GM13977 (cell line): ENCODE results near the gene SRPRA.
"Not testable (repeated sequence)": the region's sequence is repeated elsewhere in the genome, so short reads cannot be mapped to it uniquely, and the experiment has no call there.

Source experiments
- DNase-seq: peaks from one replicate; pipeline ENCODE4 v3.0.0; 2012; ENCODE audit warnings: low spot score
- in situ Hi-C: fragments of 300-500 bp; cut with MboI; formaldehyde crosslinking; loops from one replicate; pipeline ENCODE4 v1.12.0; 2022; ENCODE audit warnings: low sequenced_read_pairs, low pct_unique_long_range_greater_than_20kb, mixed read lengths, inconsistent platforms; ENCODE audit not compliant: unreplicated experiment
- TF ChIP-seq, protein P1 (sequence below): IDR thresholded peaks from 2 replicates; pipeline ENCODE4 v1.5.1; 2012; ENCODE audit warnings: mild to moderate bottlenecking, control low read depth; ENCODE audit not compliant: insufficient read depth; ENCODE audit errors: extremely low read depth, missing control alignments

Gene SRPRA

DNA sequence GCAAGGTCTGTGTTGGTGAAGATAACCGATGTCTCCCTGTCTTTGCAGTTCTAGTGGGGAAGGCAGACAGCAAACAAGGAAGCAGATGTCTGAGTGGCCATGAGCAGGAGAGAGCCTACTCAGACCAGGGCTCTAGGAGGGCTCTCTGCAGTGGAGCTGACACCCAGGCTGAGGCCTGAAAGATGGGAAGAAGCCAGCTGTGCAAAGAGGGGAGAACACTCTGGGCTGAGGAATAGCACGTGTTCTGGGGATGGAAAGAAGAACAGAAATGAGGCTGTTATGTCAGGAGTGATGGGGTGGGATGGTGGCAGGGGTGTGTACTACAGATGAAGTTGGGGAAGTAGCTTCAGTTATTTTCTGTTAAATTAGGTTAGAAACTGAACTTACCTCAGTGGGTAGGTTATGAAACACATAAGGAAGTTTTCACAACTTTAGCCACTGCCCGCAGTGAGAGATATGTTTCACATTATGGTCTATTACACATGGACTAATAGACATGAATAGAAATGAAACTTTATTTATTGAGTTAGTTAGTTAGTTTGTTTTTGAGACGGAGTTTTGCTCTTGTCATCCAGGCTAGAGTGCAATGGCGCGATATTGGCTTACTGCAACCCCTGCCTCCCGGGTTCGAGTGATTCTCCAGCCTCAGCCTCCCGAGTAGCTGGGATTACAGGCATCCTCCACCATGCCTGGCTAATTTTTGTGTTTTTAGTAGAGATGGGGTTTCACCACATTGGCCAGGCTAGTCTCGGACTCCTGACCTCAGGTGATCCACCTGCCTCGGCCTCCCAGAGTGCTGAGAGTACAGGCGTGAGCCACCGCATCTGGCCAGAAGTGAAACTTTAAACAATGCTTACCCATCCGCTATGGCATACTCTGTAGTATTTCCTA is 43.0 kb upstream of the SRPRA start:
- TF ChIP-seq, protein P1, sequence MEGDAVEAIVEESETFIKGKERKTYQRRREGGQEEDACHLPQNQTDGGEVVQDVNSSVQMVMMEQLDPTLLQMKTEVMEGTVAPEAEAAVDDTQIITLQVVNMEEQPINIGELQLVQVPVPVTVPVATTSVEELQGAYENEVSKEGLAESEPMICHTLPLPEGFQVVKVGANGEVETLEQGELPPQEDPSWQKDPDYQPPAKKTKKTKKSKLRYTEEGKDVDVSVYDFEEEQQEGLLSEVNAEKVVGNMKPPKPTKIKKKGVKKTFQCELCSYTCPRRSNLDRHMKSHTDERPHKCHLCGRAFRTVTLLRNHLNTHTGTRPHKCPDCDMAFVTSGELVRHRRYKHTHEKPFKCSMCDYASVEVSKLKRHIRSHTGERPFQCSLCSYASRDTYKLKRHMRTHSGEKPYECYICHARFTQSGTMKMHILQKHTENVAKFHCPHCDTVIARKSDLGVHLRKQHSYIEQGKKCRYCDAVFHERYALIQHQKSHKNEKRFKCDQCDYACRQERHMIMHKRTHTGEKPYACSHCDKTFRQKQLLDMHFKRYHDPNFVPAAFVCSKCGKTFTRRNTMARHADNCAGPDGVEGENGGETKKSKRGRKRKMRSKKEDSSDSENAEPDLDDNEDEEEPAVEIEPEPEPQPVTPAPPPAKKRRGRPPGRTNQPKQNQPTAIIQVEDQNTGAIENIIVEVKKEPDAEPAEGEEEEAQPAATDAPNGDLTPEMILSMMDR = no peak
- in situ Hi-C loops = no loop called here
- DNase-seq = peak; percentile 63

DNA sequence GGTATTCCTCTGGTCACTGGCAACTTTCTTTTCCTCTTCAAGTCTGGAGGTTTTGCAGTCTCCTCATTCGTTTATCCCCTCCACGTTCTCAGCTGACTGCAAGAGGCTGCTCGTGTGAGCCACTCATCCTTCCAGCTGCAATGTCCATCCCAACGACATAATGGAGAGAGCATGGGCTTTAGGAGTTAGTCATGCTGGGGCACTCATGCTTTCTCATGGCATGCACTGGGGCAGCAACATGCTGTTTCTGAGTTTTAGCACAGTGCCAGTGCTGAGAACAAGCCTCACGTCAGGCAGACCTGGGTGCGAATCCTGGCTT is 42.3 kb upstream of the SRPRA start:
- in situ Hi-C loops = no loop called here
- TF ChIP-seq, protein P1 = no peak
- DNase-seq = no peak

DNA sequence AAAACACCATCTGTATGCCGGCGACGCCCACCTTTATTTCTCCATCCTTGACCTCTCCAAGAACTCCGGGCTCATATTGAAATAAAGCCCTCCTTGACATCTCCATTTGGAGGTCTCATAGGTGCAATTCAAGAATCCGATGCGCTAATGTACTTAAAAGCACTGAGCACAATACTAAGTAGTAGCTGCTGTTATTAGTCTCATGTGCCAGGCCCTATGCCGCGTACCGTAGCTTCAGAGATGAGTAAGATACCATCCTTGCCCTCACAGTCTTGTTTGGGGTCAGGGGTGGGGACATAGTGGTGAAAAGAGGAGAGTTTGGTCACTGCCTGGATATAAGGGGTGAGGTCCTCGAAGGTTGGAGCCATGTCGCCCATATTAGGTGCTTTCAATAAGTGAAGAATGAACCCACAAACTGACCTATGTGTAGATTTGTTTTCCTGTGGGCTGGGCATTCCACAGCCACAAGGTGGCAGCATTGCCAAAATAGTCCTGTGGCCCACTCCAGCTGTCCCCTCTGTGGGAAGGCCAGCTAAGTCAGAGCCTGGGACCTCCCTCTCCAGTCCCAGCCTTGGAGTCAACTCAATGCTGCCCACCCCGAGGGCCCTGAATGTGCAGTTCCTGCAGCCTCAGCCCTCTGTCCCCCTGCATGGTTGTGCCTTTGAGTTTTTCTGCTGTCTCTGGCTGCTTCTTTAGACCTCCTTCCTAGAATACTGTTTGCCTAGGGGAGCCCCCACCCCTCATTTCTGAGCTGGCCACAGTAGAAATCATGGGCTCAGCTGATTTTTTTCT is 41.7 kb upstream of the SRPRA start:
- TF ChIP-seq, protein P1 = peak; percentile 89
- in situ Hi-C loops = no loop called here
- DNase-seq = no peak

DNA sequence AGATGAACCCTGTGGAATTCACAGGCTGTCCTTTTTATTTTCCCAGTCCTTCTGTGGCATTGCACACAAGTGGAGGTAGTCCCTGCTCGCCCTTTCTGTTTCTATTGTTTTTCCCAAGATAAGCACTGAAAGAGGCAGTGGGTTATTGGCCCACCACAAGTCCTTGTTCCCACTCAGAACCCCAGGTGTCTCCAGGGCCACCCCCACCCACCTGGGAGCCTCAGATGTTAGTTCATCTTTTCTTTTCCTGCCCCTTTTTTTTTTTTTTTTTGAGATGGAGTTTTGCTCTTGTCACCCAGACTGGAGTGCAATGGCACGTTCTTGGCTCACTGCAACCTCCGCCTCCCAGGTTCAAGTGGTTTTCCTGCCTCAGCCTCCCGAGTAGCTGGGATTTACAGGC is 40.1 kb upstream of the SRPRA start:
- DNase-seq, in situ Hi-C loops: not testable (repeated sequence)

DNA sequence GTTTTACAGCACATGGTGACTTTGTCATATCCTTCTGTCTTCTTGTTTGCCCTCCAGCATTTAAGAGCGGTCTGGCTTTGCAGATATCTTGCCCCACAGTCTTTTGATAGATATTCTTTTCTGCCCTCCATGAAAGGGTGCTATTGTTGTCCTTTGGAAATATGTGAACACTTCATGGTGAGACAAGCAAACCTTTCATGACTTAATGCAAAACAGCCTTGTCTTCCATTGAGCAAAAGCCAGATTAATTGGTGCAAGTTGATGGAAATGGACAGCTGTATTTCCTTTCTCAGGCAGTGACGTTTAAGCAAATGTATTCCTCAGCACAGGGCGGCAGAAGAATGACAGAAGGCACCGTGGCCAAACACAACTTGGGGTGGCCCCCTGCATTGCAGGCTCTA is 39.6 kb upstream of the SRPRA start:
- TF ChIP-seq, protein P1 = no peak
- in situ Hi-C loops = no loop called here

DNA sequence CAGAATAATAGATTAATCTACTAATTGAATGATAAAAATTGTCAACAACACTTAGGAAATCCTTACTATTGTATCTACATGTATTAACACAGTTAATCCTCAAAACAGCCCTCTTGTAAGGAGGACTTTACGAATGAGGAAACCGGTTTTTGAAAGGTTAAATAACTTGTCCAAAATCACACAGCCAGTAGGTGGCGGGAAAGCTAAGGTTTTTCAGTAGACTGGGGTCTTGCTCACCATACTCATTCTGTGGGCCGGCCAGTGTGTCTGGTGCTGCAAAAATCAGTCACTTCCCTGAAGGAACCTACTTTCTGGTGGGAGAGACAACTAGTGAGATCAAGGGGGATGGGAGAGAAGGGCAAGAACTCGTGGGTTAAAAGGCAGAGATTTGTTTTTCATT is 39.0 kb upstream of the SRPRA start:
- DNase-seq = no peak
- in situ Hi-C loops = no loop called here
- TF ChIP-seq, protein P1 = peak; percentile 38

More for the DNA sequence above, 39.6 kb upstream of the SRPRA start:
- no peak for DNase-seq

DNA sequence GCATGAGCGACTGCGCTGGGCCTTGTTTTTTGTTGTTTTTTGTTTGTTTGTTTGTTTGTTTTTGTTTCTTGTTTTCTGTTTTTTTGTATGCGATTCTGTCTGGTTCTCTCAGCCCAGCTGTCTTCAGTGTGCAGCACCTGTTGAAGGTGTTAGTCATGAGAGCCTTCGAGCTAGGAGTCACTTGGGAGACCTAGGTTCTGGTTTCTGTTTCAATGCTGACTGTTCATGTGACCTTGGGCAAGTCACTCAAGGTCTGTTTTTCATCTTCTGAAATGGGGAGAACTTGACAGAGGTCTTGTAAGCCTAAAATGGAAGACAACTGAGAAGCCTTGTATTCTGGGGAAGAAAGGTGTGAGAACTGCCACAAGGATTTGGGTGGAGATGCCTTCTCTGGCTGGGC is 37.0 kb upstream of the SRPRA start:
- in situ Hi-C loops = no loop called here
- TF ChIP-seq, protein P1 = no peak
- DNase-seq = peak; percentile 73
